ENCODE measurements around the gene GAS2L3.

DNA sequence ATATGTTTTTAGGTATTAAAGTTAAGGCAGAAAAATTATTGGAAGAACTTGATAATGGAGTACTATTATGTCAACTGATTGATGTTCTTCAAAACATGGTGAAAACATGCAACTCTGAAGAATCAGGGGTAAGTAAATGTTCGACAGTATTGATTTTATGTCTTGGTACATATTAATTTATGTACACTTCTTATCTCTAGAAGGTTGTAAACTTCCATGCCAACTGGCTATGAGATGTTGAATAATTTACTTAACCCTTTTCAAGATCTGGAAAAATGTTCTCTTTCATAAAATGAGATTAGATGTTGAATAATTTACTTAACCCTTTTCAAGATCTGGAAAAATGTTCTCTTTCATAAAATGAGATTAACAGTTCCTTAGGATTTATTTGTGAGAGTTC, 28.1 kb downstream of the GAS2L3 start:
- TF ChIP-seq, protein P1, sequence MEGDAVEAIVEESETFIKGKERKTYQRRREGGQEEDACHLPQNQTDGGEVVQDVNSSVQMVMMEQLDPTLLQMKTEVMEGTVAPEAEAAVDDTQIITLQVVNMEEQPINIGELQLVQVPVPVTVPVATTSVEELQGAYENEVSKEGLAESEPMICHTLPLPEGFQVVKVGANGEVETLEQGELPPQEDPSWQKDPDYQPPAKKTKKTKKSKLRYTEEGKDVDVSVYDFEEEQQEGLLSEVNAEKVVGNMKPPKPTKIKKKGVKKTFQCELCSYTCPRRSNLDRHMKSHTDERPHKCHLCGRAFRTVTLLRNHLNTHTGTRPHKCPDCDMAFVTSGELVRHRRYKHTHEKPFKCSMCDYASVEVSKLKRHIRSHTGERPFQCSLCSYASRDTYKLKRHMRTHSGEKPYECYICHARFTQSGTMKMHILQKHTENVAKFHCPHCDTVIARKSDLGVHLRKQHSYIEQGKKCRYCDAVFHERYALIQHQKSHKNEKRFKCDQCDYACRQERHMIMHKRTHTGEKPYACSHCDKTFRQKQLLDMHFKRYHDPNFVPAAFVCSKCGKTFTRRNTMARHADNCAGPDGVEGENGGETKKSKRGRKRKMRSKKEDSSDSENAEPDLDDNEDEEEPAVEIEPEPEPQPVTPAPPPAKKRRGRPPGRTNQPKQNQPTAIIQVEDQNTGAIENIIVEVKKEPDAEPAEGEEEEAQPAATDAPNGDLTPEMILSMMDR (IDR thresholded peaks at IDR 0.05): no peak
- TF ChIP-seq POLR2A (IDR thresholded peaks at IDR 0.05): no peak

Measured in thyroid gland (tissue), 4 donors.